IMR-90 (cell line): Measurements from ENCODE around the gene PIAS1. TPM values are rescaled to one million over a fixed set of nuclear protein-coding genes. Genes with fewer than 3 reads are reported as not detected.

Experiments used
- ATAC-seq: fragments of 200-7000 bp; cut with Tn5 transposase; 2 replicates; pipeline ENCODE4 v1.9.1; 2020; ENCODE audit warnings: low read depth, mild to moderate bottlenecking, moderate library complexity
- BruUV-seq: library from RNA; stranded (reverse); fragments of 400-500 nt; replicated peaks from 2 replicates; lab custom pipeline; 2021; lab: Mats Ljungman, UMichigan
- CTCF ChIA-PET: fragments of 300-600 bp; formaldehyde crosslinking; extraction: SDS; loops from one replicate; lab custom pipeline; 2021; ENCODE audit warnings: antibody characterized with exemption; lab: Yijun Ruan, JAX
- POLR2A ChIA-PET: fragments of 300-600 bp; sonication (Branson Sonifier 250); formaldehyde crosslinking; loops from one replicate; lab custom pipeline; 2022; ENCODE audit warnings: antibody characterized with exemption; ENCODE audit not compliant: unreplicated experiment; lab: Charles Lee
- DNase-seq: peaks from one replicate; pipeline ENCODE4 v3.0.0; 2013
- H2AFZ ChIP-seq: replicated peaks from 2 replicates; pipeline ENCODE3; 2013; ENCODE audit warnings: low read length, mild to moderate bottlenecking; ENCODE audit not compliant: poor library complexity
- H2AK5ac ChIP-seq: 2 replicates; pipeline ENCODE4 v1.6.1; 2013; ENCODE audit warnings: low read depth, low read length, inconsistent platforms
- H2AK9ac ChIP-seq: replicated peaks from 2 replicates; pipeline ENCODE3; 2013; ENCODE audit warnings: mild to moderate bottlenecking, low read depth, low read length, moderate library complexity; ENCODE audit not compliant: poor library complexity
- H2BK120ac ChIP-seq: 2 replicates; pipeline ENCODE4 v1.6.1; 2013; ENCODE audit warnings: low read depth, low read length, inconsistent platforms
- H2BK15ac ChIP-seq: 3 replicates; pipeline ENCODE4 v1.6.1; 2013; ENCODE audit warnings: low read depth, low read length, inconsistent platforms
- H2BK20ac ChIP-seq: 2 replicates; pipeline ENCODE4 v1.6.1; 2013; ENCODE audit warnings: low read depth, mild to moderate bottlenecking, inconsistent platforms, low read length, moderate library complexity
- H2BK5ac ChIP-seq: 2 replicates; pipeline ENCODE4 v1.6.1; 2013; ENCODE audit warnings: mild to moderate bottlenecking, low read depth, low read length, inconsistent platforms; ENCODE audit not compliant: poor library complexity, severe bottlenecking
- H3K14ac ChIP-seq: replicated peaks from 2 replicates; pipeline ENCODE4 v1.6.1; 2013; ENCODE audit warnings: low read depth, low read length, inconsistent platforms
- H3K18ac ChIP-seq: 2 replicates; pipeline ENCODE4 v1.6.1; 2013; ENCODE audit warnings: low read depth, low read length, control low read depth
- H3K23ac ChIP-seq: 2 replicates; pipeline ENCODE4 v1.6.1; 2013; ENCODE audit warnings: low read depth, low read length, inconsistent platforms
- H3K27ac ChIP-seq: 2 replicates; pipeline ENCODE4 v1.5.1; 2013; ENCODE audit warnings: mild to moderate bottlenecking, control low read depth, low read length; ENCODE audit not compliant: insufficient read depth
- H3K27me3 ChIP-seq: 2 replicates; pipeline ENCODE4 v1.6.1; 2013; ENCODE audit warnings: low read length; ENCODE audit not compliant: control insufficient read depth, insufficient read depth
- H3K36me3 ChIP-seq: 2 replicates; pipeline ENCODE4 v1.6.1; 2013; ENCODE audit warnings: low read length, mixed read lengths; ENCODE audit not compliant: control insufficient read depth, insufficient read depth
- H3K4ac ChIP-seq: 2 replicates; pipeline ENCODE4 v1.6.1; 2013; ENCODE audit warnings: low read depth, low read length, inconsistent platforms
- H3K4me1 ChIP-seq: 2 replicates; pipeline ENCODE4 v1.6.1; 2013; ENCODE audit warnings: low read length, mixed read lengths; ENCODE audit not compliant: control insufficient read depth, insufficient read depth
- H3K4me2 ChIP-seq: 2 replicates; pipeline ENCODE4 v1.6.1; 2013; ENCODE audit warnings: low read depth, mild to moderate bottlenecking, control low read depth, low read length, moderate library complexity
- H3K4me3 ChIP-seq: 2 replicates; pipeline ENCODE4 v1.5.1; 2013; ENCODE audit warnings: low read depth, mild to moderate bottlenecking, control low read depth, low read length, moderate library complexity; ENCODE audit not compliant: insufficient read depth
- H3K56ac ChIP-seq: 2 replicates; pipeline ENCODE4 v1.6.1; 2013; ENCODE audit warnings: low read length, inconsistent platforms; ENCODE audit not compliant: insufficient read depth; ENCODE audit errors: extremely low read depth
- H3K79me1 ChIP-seq, 2 experiments: 2 replicates each; pipeline ENCODE4 v1.6.1; 2013; ENCODE audit warnings: low read length in 2 of 2, inconsistent platforms in 1 of 2, low read depth in 1 of 2
- H3K9ac ChIP-seq: 2 replicates; pipeline ENCODE4 v1.6.1; 2013; ENCODE audit warnings: low read depth, low read length, control low read depth
- H3K9me1 ChIP-seq: 2 replicates; pipeline ENCODE4 v1.6.1; 2013; ENCODE audit warnings: low read length, inconsistent platforms; ENCODE audit not compliant: insufficient read depth
- H3K9me3 ChIP-seq: 2 replicates; pipeline ENCODE4 v1.6.1; 2013; ENCODE audit warnings: low read length; ENCODE audit not compliant: control insufficient read depth, insufficient read depth
- H4K20me1 ChIP-seq: 2 replicates; pipeline ENCODE4 v1.6.1; 2013; ENCODE audit warnings: low read length, inconsistent platforms; ENCODE audit not compliant: insufficient read depth
- H4K5ac ChIP-seq: 2 replicates; pipeline ENCODE4 v1.6.1; 2013; ENCODE audit warnings: mild to moderate bottlenecking, low read depth, low read length, control low read depth
- H4K8ac ChIP-seq, 2 experiments: 2 replicates each; pipeline ENCODE4 v1.6.1; 2013; ENCODE audit warnings: low read depth in 2 of 2, low read length in 2 of 2, control low read depth in 1 of 2, inconsistent platforms in 1 of 2
- H4K91ac ChIP-seq: 2 replicates; pipeline ENCODE4 v1.6.1; 2013; ENCODE audit warnings: low read depth, low read length, inconsistent platforms; ENCODE audit not compliant: insufficient read depth
- BHLHE40 ChIP-seq: fragments of 150-350 bp; IDR thresholded peaks from 2 replicates; pipeline ENCODE4 v1.6.1; 2016; ENCODE audit warnings: mild to moderate bottlenecking, low read depth, low read length
- CEBPB ChIP-seq: IDR thresholded peaks from 2 replicates; pipeline ENCODE4 v1.6.1; 2012; ENCODE audit warnings: low read depth, low read length, improper control_type of control experiment
- CHD1 ChIP-seq: IDR thresholded peaks from 2 replicates; pipeline ENCODE4 v1.6.1; 2012; ENCODE audit warnings: low read depth, low read length, improper control_type of control experiment
- CTCF ChIP-seq: conservative IDR thresholded peaks from 2 replicates; pipeline ENCODE4 v1.5.1; 2012; ENCODE audit warnings: mild to moderate bottlenecking, low read depth, low read length, improper control_type of control experiment
- MAFK ChIP-seq: IDR thresholded peaks from 2 replicates; pipeline ENCODE4 v1.6.1; 2012; ENCODE audit warnings: low read depth, low read length, improper control_type of control experiment
- MAZ ChIP-seq: IDR thresholded peaks from 2 replicates; pipeline ENCODE4 v1.6.1; 2012; ENCODE audit warnings: low read depth, mild to moderate bottlenecking, low read length, improper control_type of control experiment, moderate library complexity, borderline replicate concordance
- MXI1 ChIP-seq: IDR thresholded peaks from 2 replicates; pipeline ENCODE4 v1.6.1; 2012; ENCODE audit warnings: low read depth, mild to moderate bottlenecking, low read length, moderate library complexity, borderline replicate concordance
- NFE2L2 ChIP-seq: fragments of 150-350 bp; IDR thresholded peaks from 2 replicates; pipeline ENCODE4 v1.6.1; 2016; ENCODE audit warnings: low read depth, mild to moderate bottlenecking, low read length
- POLR2A ChIP-seq: IDR thresholded peaks from 2 replicates; pipeline ENCODE4 v1.6.1; 2012; ENCODE audit warnings: mild to moderate bottlenecking, low read depth, low read length
- RAD21 ChIP-seq: IDR thresholded peaks from 2 replicates; pipeline ENCODE4 v1.6.1; 2012; ENCODE audit warnings: low read length, improper control_type of control experiment
- RCOR1 ChIP-seq: IDR thresholded peaks from 2 replicates; pipeline ENCODE4 v1.6.1; 2012; ENCODE audit warnings: mild to moderate bottlenecking, low read length, improper control_type of control experiment; ENCODE audit not compliant: insufficient replicate concordance
- SMC3 ChIP-seq: fragments of 150-350 bp; IDR thresholded peaks from 2 replicates; pipeline ENCODE4 v1.6.1; 2016; ENCODE audit warnings: low read depth, mild to moderate bottlenecking, antibody characterized with exemption, low read length, moderate library complexity
- USF2 ChIP-seq: fragments of 150-350 bp; IDR thresholded peaks from 2 replicates; pipeline ENCODE4 v1.6.1; 2017; ENCODE audit warnings: mild to moderate bottlenecking, antibody characterized with exemption, low read length, low read depth
- WGBS, 2 experiments: methylation state at CpG; one replicate each; pipeline versions ENCODE4 v1.1.5 to v1.1.7; 2013; ENCODE audit warnings: missing lambda C conversion rate in 2 of 2; ENCODE audit not compliant: insufficient read length in 1 of 2; ENCODE audit errors: extremely low coverage in 2 of 2; 5-methylcytosine and 5-hydroxymethylcytosine counted together
- dilution Hi-C: fragments of 300-500 bp; cut with HindIII; formaldehyde crosslinking; loops from one replicate; pipeline ENCODE4 v1.14.3; 2018; ENCODE audit warnings: low sequenced_read_pairs; ENCODE audit not compliant: unreplicated experiment
- in situ Hi-C: fragments of 300-500 bp; cut with MboI; formaldehyde crosslinking; loops from 3 replicates; pipeline ENCODE4 v1.14.3; 2019; ENCODE audit warnings: low sequenced_read_pairs, inconsistent platforms, mixed read lengths
- intact Hi-C: fragments of 100-400 bp; cut with micrococcal nuclease; formaldehyde crosslinking; loops from 2 replicates; pipeline ENCODE4 v1.10.0; 2022
- polyA plus RNA-seq, 3 experiments: library from polyadenylated mRNA; depleted of rRNA; stranded (reverse); fragments of >200 nt; gene quantifications; 2 replicates each; pipeline ENCODE4 v1.2.3, GENCODE V29; 2012; ENCODE audit warnings: low replicate concordance in 1 of 3
- total RNA-seq: library from RNA; depleted of rRNA; stranded (reverse); fragments of >200 nt; gene quantifications from 2 replicates; pipeline ENCODE4 v1.2.3, GENCODE V29; 2012

PIAS1 gene
- total and polyA plus RNA-seq, 2 of the 4 experiments (the other 2 are of a cell fraction): 20.0 to 63.6 TPM

- no peak for TF ChIP-seq USF2
- TF ChIP-seq MAFK: no peak
- no peak for TF ChIP-seq RCOR1
These were observed 109.1 kb downstream of the PIAS1 start (continued) for GRCh38 chr15:68163191-68163590.

- Histone ChIP-seq H4K8ac (no peak overlapping the region), H3K9ac (no peak overlapping the region), H2BK120ac (no peak overlapping the region), H3K27ac (no peak overlapping the region), H2AFZ (no peak overlapping the region), H4K91ac (no peak overlapping the region), H3K18ac (no peak overlapping the region), H3K4ac (no peak overlapping the region), H2BK20ac (no peak overlapping the region), H3K4me1 (no peaks in the 10 kb centered on the region), H3K56ac (no peak overlapping the region), H3K9me3 (no peaks in the 10 kb centered on the region), H3K4me3 (no peak overlapping the region), H2AK9ac (no peak overlapping the region), H2BK15ac (no peak overlapping the region), H3K79me1 (peaks cover 8 to 15% of the 10 kb centered on the region in 2 experiments; a peak in 2 of 4 replicates), H3K23ac (no peak overlapping the region), H4K5ac (no peak overlapping the region), H3K36me3 (peaks cover 10% of the 10 kb centered on the region; the same call in 1 of the 2 replicates), H3K27me3 (no peaks in the 10 kb centered on the region), H3K9me1 (no peaks in the 10 kb centered on the region), H2AK5ac (no peak overlapping the region), H2BK5ac (no peak overlapping the region), H4K20me1 (no peaks in the 10 kb centered on the region; the same call in 1 of the 2 replicates), H3K4me2 (no peak overlapping the region), H3K14ac (no peak overlapping the region)
- in situ Hi-C loops (no loop called here), intact Hi-C loops (no loop called here), dilution Hi-C loops (no loop called here)
- POLR2A ChIA-PET: no interaction called here
- no CpG with 5 or more reads among the region's 4 CpGs for WGBS, 2 experiments
- BruUV-seq: no TSS peak
- CTCF ChIA-PET: no interaction called here
- no peak for DNase-seq
- no peak for ATAC-seq
- TF ChIP-seq POLR2A: no peak
- no peak for TF ChIP-seq MAZ
- no peak for TF ChIP-seq CHD1
- TF ChIP-seq CEBPB: no peak
- no peak for TF ChIP-seq RAD21
- TF ChIP-seq USF2: no peak
- TF ChIP-seq NFE2L2: no peak
- no peak for TF ChIP-seq MXI1
- TF ChIP-seq SMC3: no peak
- TF ChIP-seq BHLHE40: no peak
- no peak for TF ChIP-seq MAFK
- no peak for TF ChIP-seq CTCF
- no peak for TF ChIP-seq RCOR1
These were observed 112.7 kb downstream of the PIAS1 start for GRCh38 chr15:68166847-68167246.
